ENCODE data around the gene SLC29A2. TPM values are rescaled to one million over a fixed set of nuclear protein-coding genes. Genes with fewer than 3 reads are reported as not detected.

The SLC29A2 gene
- polyA plus RNA-seq, 1 of the 3 experiments (the other 2 are of a cell fraction): 3.2 TPM

GRCh38 chr11:66314561-66315497 is 56.7 kb downstream of the SLC29A2 start (continued):
- TF ChIP-seq, protein P1, sequence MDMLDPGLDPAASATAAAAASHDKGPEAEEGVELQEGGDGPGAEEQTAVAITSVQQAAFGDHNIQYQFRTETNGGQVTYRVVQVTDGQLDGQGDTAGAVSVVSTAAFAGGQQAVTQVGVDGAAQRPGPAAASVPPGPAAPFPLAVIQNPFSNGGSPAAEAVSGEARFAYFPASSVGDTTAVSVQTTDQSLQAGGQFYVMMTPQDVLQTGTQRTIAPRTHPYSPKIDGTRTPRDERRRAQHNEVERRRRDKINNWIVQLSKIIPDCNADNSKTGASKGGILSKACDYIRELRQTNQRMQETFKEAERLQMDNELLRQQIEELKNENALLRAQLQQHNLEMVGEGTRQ (IDR thresholded peaks at IDR 0.05; ENCODE audit: borderline replicate concordance, low read depth, low read length): no peak
- TF ChIP-seq TEAD4 (IDR thresholded peaks at IDR 0.05; ENCODE audit: borderline replicate concordance, insufficient read depth): no peak

DNA sequence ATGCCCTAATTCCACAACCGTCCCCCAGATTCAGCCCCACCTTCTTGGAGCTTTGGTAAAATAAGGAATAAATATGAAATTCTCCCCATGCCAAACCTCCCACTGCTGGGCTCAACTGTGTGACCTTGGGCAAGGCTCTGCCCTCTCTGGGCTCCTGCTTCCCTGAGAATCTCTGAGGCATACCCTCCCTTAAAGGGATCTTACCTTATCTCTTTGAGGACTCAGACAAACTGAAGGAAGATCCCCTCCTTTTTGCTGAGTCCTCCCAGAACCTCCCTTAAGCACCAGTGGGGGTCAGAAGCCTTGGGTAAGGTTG is 57.4 kb downstream of the SLC29A2 start:
- H3K27ac ChIP-seq (ENCODE audit: low read depth in 2 of 2, low read length in 1 of 2): peak overlapping the region; percentile 94 to 100; a peak in 3 of 4 replicates
- H4K20me1 ChIP-seq (ENCODE audit: insufficient read depth): no peaks in the 10 kb centered on the region
- POLR2A ChIA-PET: interaction anchor here (0.6 to 3.1 kb wide), 3 partner anchors 21 to 1002 kb away, joined by 3 to 33 read pairs (median 19); partner anchors contain the start of genes RIN1, TMEM151A and YIF1A
- H3K9me2 ChIP-seq: no peaks in the 10 kb centered on the region
- no peak overlapping the region for H2AFZ ChIP-seq (ENCODE audit: low read depth)
- no peaks in the 10 kb centered on the region for H3K27me3 ChIP-seq (ENCODE audit: insufficient read depth)
- no peaks in the 10 kb centered on the region for H3K79me2 ChIP-seq (ENCODE audit: insufficient read depth)
- H3K36me3 ChIP-seq (replicated peaks in 1 of 2; ENCODE audit: control insufficient read depth in 1 of 2, insufficient read depth in 2 of 2, low read length in 1 of 2): no peaks in the 10 kb centered on the region
- no peak overlapping the region for H3K4me3 ChIP-seq (ENCODE audit: low read depth in 2 of 2, low read length in 1 of 2)
- H3K9ac ChIP-seq: no peak overlapping the region; the same call in 1 of the 2 replicates
- H3K9me3 ChIP-seq: no peaks in the 10 kb centered on the region
- CTCF ChIA-PET: interaction anchor here (0.7 to 12.4 kb wide), 13 partner anchors 8 to 201 kb away, joined by 3 to 280 read pairs (median 46); partner anchors contain the start of genes B4GAT1, BRMS1, CNIH2 and MRPL11
- H3K4me1 ChIP-seq (ENCODE audit: control insufficient read depth in 1 of 2, insufficient read depth in 2 of 2, low read depth in 1 of 2, low read length in 1 of 2): peaks cover 31 to 69% of the 10 kb centered on the region in 2 experiments
- WGBS (ENCODE audit: low lambda C conversion rate): 80% methylated on average over 1 of the region's 1 CpG
- peaks cover 15% of the 10 kb centered on the region for H3F3A ChIP-seq (replicated peaks; ENCODE audit: insufficient read depth)
- DNase-seq: no peak
- peak overlapping the region; percentile 80; the same call in 1 of the 2 replicates for H3K4me2 ChIP-seq
- TF ChIP-seq MXI1 (IDR thresholded peaks at IDR 0.05; ENCODE audit: low read depth, low read length): no peak
- TF ChIP-seq RXRA (IDR thresholded peaks at IDR 0.05; ENCODE audit: borderline replicate concordance, low read depth): no peak
- no peak for TF ChIP-seq GATA2 (CRISPR knock-in tag; IDR thresholded peaks at IDR 0.05)
- TF ChIP-seq, protein P2, sequence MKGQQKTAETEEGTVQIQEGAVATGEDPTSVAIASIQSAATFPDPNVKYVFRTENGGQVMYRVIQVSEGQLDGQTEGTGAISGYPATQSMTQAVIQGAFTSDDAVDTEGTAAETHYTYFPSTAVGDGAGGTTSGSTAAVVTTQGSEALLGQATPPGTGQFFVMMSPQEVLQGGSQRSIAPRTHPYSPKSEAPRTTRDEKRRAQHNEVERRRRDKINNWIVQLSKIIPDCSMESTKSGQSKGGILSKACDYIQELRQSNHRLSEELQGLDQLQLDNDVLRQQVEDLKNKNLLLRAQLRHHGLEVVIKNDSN (IDR thresholded peaks at IDR 0.05; ENCODE audit: borderline replicate concordance, low read depth): no peak
- no peak for TF ChIP-seq ZBTB33 (IDR thresholded peaks at IDR 0.05; ENCODE audit: borderline replicate concordance, low read depth)
- TF ChIP-seq FOSL2 (IDR thresholded peaks at IDR 0.05; ENCODE audit: borderline replicate concordance, low read depth): no peak
- TF ChIP-seq, protein P1 (IDR thresholded peaks at IDR 0.05; ENCODE audit: borderline replicate concordance, low read depth, low read length): no peak
- TF ChIP-seq JUND (IDR thresholded peaks at IDR 0.05): no peak
- TF ChIP-seq RFX5 (IDR thresholded peaks at IDR 0.05; ENCODE audit: low read length): no peak
- no peak for TF ChIP-seq FOXJ3 (CRISPR knock-in tag; IDR thresholded peaks at IDR 0.05)
- no peak for TF ChIP-seq MAX (IDR thresholded peaks at IDR 0.05; ENCODE audit: low read depth)
- TF ChIP-seq IRF3 (IDR thresholded peaks at IDR 0.05; ENCODE audit: low read depth, low read length): no peak
- no peak for TF ChIP-seq ELF1 (IDR thresholded peaks at IDR 0.05)
- TF ChIP-seq SIN3A (IDR thresholded peaks at IDR 0.05; ENCODE audit: borderline replicate concordance, low read depth, low read length): no peak
- no peak for TF ChIP-seq FOXM1 (IDR thresholded peaks at IDR 0.05; ENCODE audit: low read depth)
- TF ChIP-seq EP300 (IDR thresholded peaks at IDR 0.05; ENCODE audit: borderline replicate concordance in 1 of 2, low read depth in 1 of 2, low read length in 1 of 2): no peak
- TF ChIP-seq TEAD4 (IDR thresholded peaks at IDR 0.05; ENCODE audit: borderline replicate concordance, insufficient read depth): no peak
- no peak for TF ChIP-seq CHD2 (IDR thresholded peaks at IDR 0.05; ENCODE audit: low read length, partially characterized antibody)
- TF ChIP-seq REST (IDR thresholded peaks at IDR 0.05; ENCODE audit: low read depth, low read length): no peak

Data from SK-N-SH (cell line).